ENCODE data around the gene EML6.

- TF ChIP-seq EZH2 (IDR thresholded peaks at IDR 0.05; ENCODE audit: low read length) (no peak), CTCF (optimal IDR thresholded peaks at IDR 0.05 in 1 of 3, IDR thresholded peaks at IDR 0.05 in 1 of 3, conservative IDR thresholded peaks at IDR 0.05 in 1 of 3; ENCODE audit: extremely low read depth in 1 of 3, insufficient read depth in 2 of 3, low read length in 3 of 3) (no peak)
Observed at GRCh38 chr2:54757500-54757899, 34.0 kb downstream of the EML6 start.

Measured in keratinocyte (primary cell).